K562 (cell line): Measurements from ENCODE around the gene PUM1. TPM values are rescaled to one million over a fixed set of nuclear protein-coding genes. Genes with fewer than 3 reads are reported as not detected.
A peak's percentile ranks its signal among the peaks of the same experiment; 100 is the strongest.

Experiments used
- IFI16 ChIP-seq: fragments of 250-450 bp; sonication (Bioruptor Pico); IDR thresholded peaks from 2 replicates; pipeline ENCODE4 v2.1.2; 2022; ENCODE audit warnings: mild to moderate bottlenecking, inconsistent platforms
- NFRKB ChIP-seq: fragments of 450-650 bp; IDR thresholded peaks from 2 replicates; pipeline ENCODE4 v1.6.1; 2016; ENCODE audit warnings: low read depth
- STAT5B ChIP-seq: fragments of 250-450 bp; sonication (Bioruptor Pico); IDR thresholded peaks from 2 replicates; pipeline ENCODE4 v1.8.0; 2021; ENCODE audit warnings: mild to moderate bottlenecking, inconsistent platforms
- ZBTB40 ChIP-seq, 2 experiments: fragments of 450-650 bp in 1 of 2; sonication (generic) in 1 of 2; formaldehyde crosslinking in 1 of 2; IDR thresholded peaks; 2 replicates each; pipeline versions ENCODE4 v1.7.1 to v1.9.0; 2016 to 2022; ENCODE audit warnings: inconsistent platforms in 1 of 2, mild to moderate bottlenecking in 1 of 2, missing genetic modification reagents in 1 of 2
- ZNF609 ChIP-seq: sonication (generic); formaldehyde crosslinking; IDR thresholded peaks from 2 replicates; pipeline ENCODE4 v1.8.1; 2023; ENCODE audit warnings: missing genetic modification reagents, mild to moderate bottlenecking, borderline replicate concordance
- polyA plus RNA-seq, 8 experiments: library from polyadenylated mRNA; depleted of rRNA in 4 of 8; stranded (reverse) in 5 of 8; unstranded in 3 of 8; fragments of >200 nt; fragmentation: Nextera tagmentation in 2 of 8; fragmentation: Illumina TruSeq in 1 of 8; extraction: Ambion mirVana in 2 of 8; extraction: Trizol in 1 of 8; gene quantifications; 2 replicates each; pipeline versions ENCODE4 v1.2.1 to v1.2.3, GENCODE V29; 2011 to 2014; ENCODE audit warnings: inconsistent platforms in 1 of 8, missing spikeins in 1 of 8
- total RNA-seq, 7 experiments: library from RNA; depleted of rRNA in 6 of 7; stranded (reverse); fragments of >200 nt in 6 of 7; fragmentation: Illumina TruSeq in 2 of 7; extraction: Trizol in 2 of 7; gene quantifications; 2 replicates each; pipeline versions ENCODE4 v1.2.1 to v1.2.3, GENCODE V29; 2011 to 2021; ENCODE audit warnings: low replicate concordance in 1 of 7
- TF ChIP-seq, protein P1 (sequence below), 2 experiments: fragments of 450-650 bp in 1 of 2; sonication (generic) in 1 of 2; formaldehyde crosslinking in 1 of 2; IDR thresholded peaks in 1 of 2; conservative IDR thresholded peaks in 1 of 2; 2 replicates each; pipeline versions ENCODE4 v1.6.1 to v1.8.1; 2016 to 2023; ENCODE audit warnings: mild to moderate bottlenecking in 2 of 2, moderate library complexity in 2 of 2, inconsistent platforms in 1 of 2, missing genetic modification reagents in 1 of 2

The PUM1 gene
- total and polyA plus RNA-seq, 9 of the 15 experiments (the other 6 are each of a cell fraction or from before 2014, with no cell fraction given), result 37.7 to 104 (median 55.7) TPM

GRCh38 chr1:31064111-31064717 lies 1.3 kb downstream of the PUM1 start (continued):
- TF ChIP-seq STAT5B (CRISPR knock-in tag) (0 out of 2 replicates have a peak, but pooled peaks have one; percentile 43), ZNF609 (CRISPR knock-in tag) (no peak), IFI16 (no peak), NFRKB (0 out of 2 replicates have a peak, but pooled peaks have one; percentile 14), ZBTB40 (IDR thresholded peaks at IDR 0.05) (peak; percentile 11; the same call in 1 of the 2 replicates), ZBTB40 (CRISPR knock-in tag; IDR thresholded peaks at IDR 0.05) (no peak)
- TF ChIP-seq, protein P1, sequence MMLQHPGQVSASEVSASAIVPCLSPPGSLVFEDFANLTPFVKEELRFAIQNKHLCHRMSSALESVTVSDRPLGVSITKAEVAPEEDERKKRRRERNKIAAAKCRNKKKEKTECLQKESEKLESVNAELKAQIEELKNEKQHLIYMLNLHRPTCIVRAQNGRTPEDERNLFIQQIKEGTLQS (IDR thresholded peaks at IDR 0.05), result no peak
- TF ChIP-seq, protein P1 (CRISPR knock-in tag; conservative IDR thresholded peaks at IDR 0.05), result no peak
